LoVo (cell line): ENCODE results near the gene EIF2B2.
"Not testable (repeated sequence)": the region's sequence is repeated elsewhere in the genome, so short reads cannot be mapped to it uniquely, and the experiment has no call there.

Experiments used
- DNase-seq: peaks from one replicate; pipeline ENCODE4 v3.0.0-alpha.2; 2016; ENCODE audit warnings: low spot score

EIF2B2 gene

DNA sequence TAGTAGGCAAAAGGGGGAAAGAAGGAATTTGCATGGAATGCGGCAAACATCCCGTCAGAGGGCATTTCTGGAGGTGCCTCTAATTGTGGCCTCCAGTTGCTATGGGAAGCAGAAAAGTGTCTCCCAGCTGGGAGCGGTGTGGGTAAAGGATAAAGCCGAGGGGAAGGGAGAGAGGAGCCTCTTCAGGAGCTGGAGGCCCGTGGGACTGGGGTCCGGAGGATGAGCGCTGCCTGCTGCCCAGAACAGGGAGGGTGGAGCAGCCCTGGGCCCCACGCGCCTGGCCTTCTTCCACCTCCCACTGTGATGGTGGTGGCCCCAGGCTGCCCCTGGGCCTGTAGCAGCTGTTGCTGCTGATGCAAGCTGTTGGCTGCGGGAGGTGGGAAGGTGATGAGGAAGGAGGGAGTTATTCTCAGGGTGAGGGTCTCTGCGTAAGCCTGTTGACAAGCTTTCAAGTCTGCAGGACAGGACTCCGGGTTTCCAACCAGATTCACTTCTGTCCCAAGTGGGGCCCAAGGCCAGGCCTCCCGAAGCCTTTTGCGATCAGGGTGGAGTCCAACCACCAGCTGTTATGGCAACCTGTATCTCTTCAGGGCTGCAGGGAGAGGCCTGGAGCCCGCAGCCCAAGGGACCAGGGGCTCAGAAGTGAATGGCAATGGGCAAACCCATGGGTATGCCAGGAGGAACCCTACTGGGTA lies 28.2 kb upstream of the EIF2B2 start:
- no peak for DNase-seq

DNA sequence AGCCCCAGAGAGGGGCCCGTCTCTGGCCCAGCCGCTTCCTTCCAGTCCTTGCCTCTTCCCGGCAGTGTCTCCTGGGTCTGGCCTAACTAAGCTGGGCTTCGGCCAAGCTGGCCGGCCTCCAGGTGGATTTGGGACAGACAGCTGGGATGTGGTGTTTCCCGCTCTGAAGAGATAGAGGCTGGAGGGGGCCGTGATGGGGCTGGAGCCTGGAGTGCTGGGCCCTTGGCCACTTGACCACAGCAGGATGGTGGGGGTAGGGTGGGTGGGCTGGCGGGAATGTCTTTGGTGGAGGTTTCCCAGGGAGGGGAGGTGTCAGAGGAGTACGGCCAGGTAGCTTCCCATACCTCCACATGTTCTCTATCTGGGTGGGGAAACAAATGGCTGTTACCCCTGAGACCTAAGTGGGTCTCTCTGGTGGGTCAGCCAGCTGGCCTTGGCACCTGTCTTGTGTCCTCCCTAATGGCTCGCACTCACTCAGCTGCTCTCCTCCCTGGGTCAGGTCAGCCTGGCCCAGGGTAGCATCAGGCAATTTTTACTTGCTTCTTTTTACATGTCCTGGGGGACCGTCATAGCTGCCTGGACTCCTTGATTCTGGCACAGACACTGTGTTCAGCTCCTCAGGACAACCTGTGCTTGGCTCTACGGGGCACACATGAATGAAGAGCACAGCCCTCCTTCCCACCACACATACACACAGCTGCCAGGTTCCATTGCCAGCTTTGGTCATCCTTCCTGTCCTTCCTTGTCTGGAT lies 27.5 kb upstream of the EIF2B2 start:
- DNase-seq, result no peak

DNA sequence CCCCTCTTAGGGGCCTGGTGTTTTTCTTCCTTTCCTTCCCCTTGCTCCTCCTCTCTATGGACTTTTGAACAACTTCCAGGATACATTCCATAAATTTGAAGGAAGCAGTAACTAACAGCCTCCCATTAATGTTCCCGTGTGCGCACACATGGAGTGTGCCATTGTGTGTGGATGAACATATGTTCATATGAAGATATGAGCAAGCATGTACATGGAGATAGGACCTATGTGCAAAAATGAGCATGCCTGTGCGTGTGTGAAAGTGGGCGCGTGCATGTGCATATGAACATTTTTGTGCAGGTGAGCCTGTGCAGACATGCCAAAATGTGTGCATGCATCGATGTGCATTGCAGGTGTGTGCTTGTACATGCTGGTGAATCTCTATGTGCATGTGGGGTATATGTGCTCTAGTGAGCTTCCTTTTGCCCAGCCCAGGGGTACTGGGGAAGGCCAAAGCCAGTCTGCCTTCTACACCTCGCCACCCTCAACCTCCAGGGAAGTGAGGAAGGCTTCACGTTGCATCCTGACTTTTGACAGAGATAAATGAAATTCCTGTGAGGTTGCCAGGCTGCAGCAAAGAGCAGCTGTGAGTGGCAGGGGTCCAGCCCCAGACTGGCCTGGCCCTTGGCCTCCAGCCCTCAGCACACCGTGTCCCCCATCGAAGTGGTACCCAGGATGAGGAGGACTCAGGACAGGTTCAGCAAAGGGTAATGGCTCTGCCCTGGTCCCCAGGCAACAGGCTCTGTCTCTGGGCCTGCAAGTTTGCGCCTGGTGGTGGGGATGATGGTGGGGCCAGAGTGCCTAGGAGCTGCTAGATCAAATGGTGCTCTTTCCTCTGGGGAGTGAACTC lies 26.2 kb upstream of the EIF2B2 start:
- no peak for DNase-seq

DNA sequence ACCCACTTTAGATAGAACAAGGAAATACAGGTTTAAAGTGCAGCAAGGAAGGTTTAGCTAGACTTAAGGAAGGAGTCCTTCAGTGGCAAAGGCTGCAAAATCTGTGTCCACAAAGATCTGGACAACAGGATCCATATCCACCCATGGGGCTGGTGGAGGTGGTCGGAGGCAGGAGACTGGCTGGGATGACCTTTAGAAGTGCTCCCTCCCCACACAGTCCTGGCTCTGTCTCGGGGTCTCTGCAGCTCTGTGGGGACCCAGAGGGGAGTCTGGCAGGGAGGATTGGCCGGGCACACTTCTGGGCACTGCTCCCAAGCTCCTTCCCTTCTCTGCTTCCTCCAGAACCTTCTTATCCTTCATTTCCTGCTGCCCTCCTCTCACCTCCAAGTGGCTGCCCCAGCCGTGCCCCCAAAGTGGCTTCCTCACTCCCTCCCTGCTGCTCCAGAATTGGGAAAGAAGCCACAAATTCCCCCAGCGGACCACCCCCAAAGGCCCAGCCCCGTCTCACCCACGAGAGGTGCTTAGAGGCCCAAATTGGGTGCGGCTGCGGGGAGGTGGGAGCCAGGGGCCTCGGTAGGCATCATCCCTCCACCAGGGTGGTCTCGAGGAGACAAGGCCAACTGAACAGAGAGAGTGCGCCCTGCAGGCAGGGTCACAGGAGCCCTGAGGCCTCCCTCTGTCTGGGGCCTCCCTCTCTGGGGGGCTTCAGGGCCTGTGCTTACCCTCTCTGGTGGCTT lies 25.4 kb upstream of the EIF2B2 start:
- DNase-seq, result no peak

GRCh38 chr14:74977901-74978385 lies 24.8 kb upstream of the EIF2B2 start:
- no peak for DNase-seq

DNA sequence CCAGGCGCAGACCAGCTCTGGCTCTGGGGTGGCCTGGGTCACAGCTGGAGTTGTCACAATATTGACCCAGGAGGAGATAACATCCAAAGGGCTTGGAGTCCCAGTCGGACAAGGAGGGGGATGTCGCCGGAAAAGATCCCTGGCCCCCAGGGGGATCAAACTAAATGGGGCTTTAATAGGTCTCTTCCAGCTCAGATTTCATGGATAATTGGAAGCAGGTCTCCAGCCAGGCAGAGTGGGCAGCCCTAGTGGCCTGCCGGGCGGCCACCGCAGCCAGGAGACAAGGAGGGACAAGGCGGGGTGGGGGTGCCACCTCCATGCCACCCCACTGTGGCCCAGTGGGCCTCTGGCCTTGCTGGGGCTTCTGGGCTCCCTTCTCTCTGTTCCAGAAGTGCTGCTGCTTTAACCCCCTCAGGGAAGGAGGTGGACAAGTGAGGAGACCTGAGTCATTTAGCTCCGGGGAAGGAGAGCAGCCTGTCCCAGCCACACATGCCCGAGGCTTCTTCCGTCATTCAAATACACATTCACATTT lies 24.2 kb upstream of the EIF2B2 start:
- no peak for DNase-seq

DNA sequence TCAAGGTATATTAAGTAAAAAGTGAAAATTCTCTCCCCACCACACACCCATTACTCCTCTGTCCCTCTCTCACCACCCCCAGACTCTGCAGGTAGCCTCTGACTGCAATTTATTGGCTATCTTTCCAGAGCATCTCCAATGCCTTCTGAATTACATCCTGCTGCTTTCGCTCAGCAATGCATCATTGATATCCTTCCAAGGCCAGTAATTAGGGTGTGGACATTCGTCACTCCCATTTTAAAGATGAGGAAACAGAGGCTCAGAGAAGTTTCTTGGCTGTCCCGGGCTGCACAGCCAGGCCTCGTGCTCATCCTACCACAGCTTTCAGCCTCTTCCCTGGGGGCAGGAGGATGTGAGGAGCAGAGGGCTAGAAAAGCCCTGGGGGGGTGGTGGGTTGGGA lies 23.7 kb upstream of the EIF2B2 start:
- no peak for DNase-seq

- DNase-seq, result no peak
Measured at GRCh38 chr14:74979442-74980397, 23.0 kb upstream of the EIF2B2 start.

DNA sequence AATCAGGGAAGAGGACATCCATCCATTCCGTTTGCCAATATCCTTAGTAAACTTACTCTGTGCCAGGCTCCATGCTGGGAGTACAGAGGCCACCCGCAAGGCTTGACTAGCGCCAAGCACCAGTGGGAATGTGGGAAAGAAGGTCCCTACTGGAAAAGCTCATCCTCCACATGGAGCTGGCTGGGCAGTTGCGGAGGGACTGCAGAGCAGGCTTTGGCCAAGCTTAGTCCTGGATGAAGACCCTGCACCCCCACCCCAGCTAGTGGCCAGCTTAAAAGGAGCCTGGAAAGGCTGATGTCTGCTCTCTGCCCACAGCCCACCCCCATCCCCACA lies 22.4 kb upstream of the EIF2B2 start:
- DNase-seq, result no peak

- no peak for DNase-seq
Measured at GRCh38 chr14:74980731-74981461, 21.8 kb upstream of the EIF2B2 start.

DNA sequence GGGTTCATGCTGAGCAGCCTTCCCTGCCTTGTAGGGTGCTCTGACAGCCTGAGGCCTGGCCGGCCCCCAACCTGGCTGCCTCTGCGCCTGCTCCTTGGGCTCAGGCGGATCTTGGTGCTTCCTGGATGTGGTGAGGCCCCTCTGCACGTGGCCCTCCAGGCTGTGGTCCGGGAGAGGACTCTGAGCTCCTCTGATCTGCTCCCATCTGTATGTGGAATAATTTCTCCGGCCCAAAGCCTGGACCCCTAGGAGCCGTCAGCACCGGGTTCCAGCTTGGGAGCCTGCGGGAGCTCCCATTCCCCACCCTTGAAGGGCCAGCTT lies 21.3 kb upstream of the EIF2B2 start:
- no peak for DNase-seq

GRCh38 chr14:74981833-74982232 lies 20.9 kb upstream of the EIF2B2 start:
- no peak for DNase-seq

DNA sequence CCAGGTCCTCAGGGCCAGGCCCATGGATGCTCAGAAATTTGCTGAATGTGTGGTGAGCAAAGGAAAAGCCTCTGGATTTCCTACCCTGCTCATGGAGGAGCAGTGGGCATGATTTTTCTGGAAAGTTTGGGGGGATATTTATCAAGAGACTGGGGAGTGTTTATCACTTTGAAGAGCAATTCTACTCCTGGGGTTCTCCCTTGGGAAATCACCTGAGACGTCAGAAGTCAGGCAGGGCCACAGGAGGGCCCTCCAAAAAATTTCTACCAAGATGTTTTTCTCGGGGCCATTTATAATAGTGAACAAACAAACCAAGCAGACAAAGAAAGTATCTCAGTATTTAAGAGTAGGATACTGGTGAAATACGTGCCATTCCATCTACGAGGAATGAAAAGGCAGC lies 20.1 kb upstream of the EIF2B2 start:
- no peak for DNase-seq

GRCh38 chr14:74983343-74983742 lies 19.4 kb upstream of the EIF2B2 start:
- no peak for DNase-seq

- DNase-seq, result no peak
Measured at GRCh38 chr14:74984236-74985027, 18.3 kb upstream of the EIF2B2 start.

DNA sequence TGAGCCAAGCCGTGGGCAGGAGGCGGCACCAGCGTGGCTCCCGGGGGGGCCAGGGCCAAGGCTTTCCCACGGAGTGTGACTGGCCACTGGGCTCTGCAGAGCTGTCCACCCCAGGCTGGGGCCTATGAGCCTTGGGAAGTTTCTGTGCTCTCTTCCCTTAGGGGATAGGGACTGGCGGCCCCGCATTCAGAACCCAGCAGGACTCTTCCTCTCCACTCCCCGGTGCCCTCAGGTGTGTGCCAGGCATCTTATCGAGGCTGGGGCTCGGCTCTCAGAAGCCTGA lies 17.8 kb upstream of the EIF2B2 start:
- DNase-seq, result no peak

- DNase-seq, result no peak
Measured at GRCh38 chr14:74985806-74986205, 16.9 kb upstream of the EIF2B2 start.

DNA sequence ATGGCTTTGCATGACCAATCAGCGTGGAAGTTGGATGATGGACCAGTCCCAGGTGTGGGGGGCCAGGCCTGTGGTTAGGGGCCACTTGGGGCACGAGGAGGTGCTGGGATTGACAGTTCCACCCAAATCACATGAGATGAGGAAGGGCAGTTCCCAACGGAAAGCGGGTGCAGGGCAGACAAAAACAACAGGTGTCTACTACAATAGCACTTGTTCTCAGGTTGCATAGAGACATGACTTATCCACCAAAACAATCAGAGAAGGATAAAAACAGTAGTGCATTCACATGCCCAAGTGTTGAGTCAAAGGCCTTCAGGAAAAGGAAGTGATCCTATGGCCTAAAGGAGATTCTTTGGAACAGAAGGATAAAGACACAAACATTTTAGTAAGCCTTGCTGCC lies 14.6 kb upstream of the EIF2B2 start:
- peak; percentile 37 for DNase-seq

DNA sequence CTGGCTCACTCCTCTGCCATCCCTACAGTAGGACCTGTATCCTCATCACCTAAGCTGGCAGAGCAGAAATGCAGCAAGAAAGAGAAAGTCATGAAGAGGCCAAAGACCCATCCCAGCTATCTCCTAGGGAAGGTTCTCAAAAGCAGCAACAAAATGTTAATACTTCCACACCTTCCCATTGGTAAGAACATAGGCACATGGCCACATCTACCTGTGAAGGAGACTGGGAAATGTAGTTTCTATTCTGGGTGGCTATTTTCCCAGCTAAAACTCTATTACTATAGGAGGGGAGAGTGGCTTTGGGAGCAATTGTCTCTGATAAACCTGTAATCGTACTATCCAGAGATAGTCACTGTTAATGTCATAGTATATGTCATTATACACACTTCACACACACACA lies 13.7 kb upstream of the EIF2B2 start:
- DNase-seq, result no peak

DNA sequence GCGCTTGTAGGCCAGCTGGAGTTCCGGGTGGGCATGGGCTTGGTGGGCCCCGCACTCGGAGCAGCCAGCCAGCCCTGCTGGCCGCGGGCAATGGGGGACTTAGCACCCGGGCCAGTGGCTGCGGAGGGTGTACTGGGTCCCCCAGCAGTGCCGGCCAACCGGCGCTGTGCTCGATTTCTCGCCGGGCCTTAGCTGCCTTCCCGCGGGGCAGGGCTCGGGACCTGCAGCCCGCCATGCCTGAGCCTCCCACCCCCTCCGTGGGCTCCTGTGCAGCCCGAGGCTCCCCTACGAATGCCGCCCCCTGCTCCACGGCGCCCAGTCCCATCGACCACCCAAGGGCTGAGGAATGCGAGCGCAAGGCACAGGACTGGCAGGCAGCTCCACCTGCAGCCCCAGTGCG lies 8.5 kb upstream of the EIF2B2 start:
- DNase-seq, result not testable (repeated sequence)
